Fibroblast of lung (primary cell): Measurements from ENCODE around the gene NEK9.

Experiments used
- CTCF ChIP-seq, 2 donors: IDR thresholded peaks in 1 of 2; conservative IDR thresholded peaks in 1 of 2; 1 replicate in 1 of 2; 2 replicates in 1 of 2; pipeline ENCODE4 v1.5.1; 2011 to 2012; ENCODE audit warnings: low read length in 2 of 2, control low read depth in 1 of 2, inconsistent platforms in 1 of 2, low read depth in 1 of 2, mild to moderate bottlenecking in 1 of 2
- EZH2 ChIP-seq: IDR thresholded peaks from 2 replicates; pipeline ENCODE4 v1.5.1; 2012; ENCODE audit warnings: low read length, control low read depth, mild to moderate bottlenecking; ENCODE audit errors: missing control alignments

GRCh38 chr14:75158843-75159614 lies 32.2 kb upstream of the NEK9 start:
- no peak for TF ChIP-seq CTCF (conservative IDR thresholded peaks at IDR 0.05 in 1 of 2, IDR thresholded peaks at IDR 0.05 in 1 of 2; ENCODE audit: low read depth in 1 of 2, low read length in 2 of 2)
- no peak for TF ChIP-seq EZH2
